Loucy (cell line): Measurements from ENCODE around the gene TUT1.
"Not testable (repeated sequence)": the region's sequence is repeated elsewhere in the genome, so short reads cannot be mapped to it uniquely, and the experiment has no call there.

Source experiments
- H2AFZ ChIP-seq: fragments of 200-600 bp; sonication (generic); 2 replicates; pipeline ENCODE4 v1.6.0; 2016; ENCODE audit warnings: antibody characterized with exemption, mild to moderate bottlenecking, low read length, moderate library complexity
- H3F3A ChIP-seq: fragments of 200-600 bp; 2 replicates; pipeline ENCODE4 v1.6.0; 2016; ENCODE audit warnings: antibody characterized with exemption, low read depth, mild to moderate bottlenecking
- H3K27me3 ChIP-seq: fragments of 200-600 bp; sonication (generic); 2 replicates; pipeline ENCODE4 v1.6.1; 2014; ENCODE audit warnings: low read length, mild to moderate bottlenecking; ENCODE audit not compliant: insufficient read depth, poor library complexity, severe bottlenecking
- H3K36me3 ChIP-seq: fragments of 200-600 bp; sonication (generic); 2 replicates; pipeline ENCODE4 v1.6.1; 2016; ENCODE audit warnings: low read length; ENCODE audit not compliant: insufficient read depth
- H3K4me1 ChIP-seq: fragments of 200-600 bp; sonication (generic); 2 replicates; pipeline ENCODE4 v1.5.1; 2014; ENCODE audit warnings: low read length, mild to moderate bottlenecking; ENCODE audit not compliant: insufficient read depth, poor library complexity, severe bottlenecking
- H3K4me2 ChIP-seq: fragments of 200-600 bp; sonication (generic); 2 replicates; pipeline ENCODE4 v1.6.0; 2014; ENCODE audit warnings: antibody characterized with exemption, low read length, low read depth, mild to moderate bottlenecking; ENCODE audit not compliant: poor library complexity, severe bottlenecking
- H3K4me3 ChIP-seq: fragments of 200-600 bp; sonication (generic); 2 replicates; pipeline ENCODE4 v1.5.1; 2014; ENCODE audit warnings: low read length, mild to moderate bottlenecking, mixed read lengths; ENCODE audit not compliant: poor library complexity, severe bottlenecking
- H3K79me2 ChIP-seq: fragments of 200-600 bp; sonication (generic); 2 replicates; pipeline ENCODE4 v1.6.1; 2014; ENCODE audit warnings: low read length; ENCODE audit not compliant: insufficient read depth
- H3K9ac ChIP-seq: fragments of 200-600 bp; sonication (generic); 2 replicates; pipeline ENCODE4 v1.6.0; 2014; ENCODE audit warnings: mild to moderate bottlenecking, low read depth, low read length, moderate library complexity; ENCODE audit not compliant: poor library complexity, severe bottlenecking
- H3K9me2 ChIP-seq: fragments of 200-600 bp; sonication (generic); replicated peaks from 2 replicates; pipeline ENCODE4 v1.6.1; 2016; ENCODE audit warnings: low read depth, low read length, mixed read lengths
- H3K9me3 ChIP-seq: fragments of 200-600 bp; sonication (generic); 2 replicates; pipeline ENCODE4 v1.6.1; 2014; ENCODE audit warnings: mild to moderate bottlenecking, antibody characterized with exemption, low read length, low read depth; ENCODE audit not compliant: insufficient read depth
- H4K20me1 ChIP-seq: fragments of 200-600 bp; sonication (generic); 2 replicates; pipeline ENCODE4 v1.6.0; 2014; ENCODE audit warnings: antibody characterized with exemption, low read length, mild to moderate bottlenecking; ENCODE audit not compliant: insufficient read depth, poor library complexity, severe bottlenecking
- CTCF ChIP-seq: fragments of 200-600 bp; sonication (generic); conservative IDR thresholded peaks from 2 replicates; pipeline ENCODE4 v1.5.1; 2014; ENCODE audit warnings: mild to moderate bottlenecking, antibody characterized with exemption, low read length
- EZH2phosphoT487 ChIP-seq: fragments of 200-600 bp; IDR thresholded peaks from 2 replicates; pipeline ENCODE4 v1.6.1; 2018; ENCODE audit warnings: antibody characterized with exemption, mild to moderate bottlenecking, moderate library complexity, borderline replicate concordance

Gene TUT1

GRCh38 chr11:62553839-62554361, 37.4 kb downstream of the TUT1 start:
- H3K9me2 ChIP-seq = no peaks in the 10 kb centered on the region
- 0 out of 2 replicates have a peak, but pooled peaks cover 11% of the 10 kb centered on the region for H3K79me2 ChIP-seq
- peak overlapping the region; percentile 89 for H3K4me2 ChIP-seq
- H2AFZ ChIP-seq = no peak overlapping the region
- no peaks in the 10 kb centered on the region for H3K9me3 ChIP-seq
- no peaks in the 10 kb centered on the region for H3K27me3 ChIP-seq
- H4K20me1 ChIP-seq = no peaks in the 10 kb centered on the region
- peaks cover 5% of the 10 kb centered on the region; the same call in 1 of the 2 replicates for H3K36me3 ChIP-seq
- H3K4me1 ChIP-seq = peaks cover 73% of the 10 kb centered on the region
- peak overlapping the region; percentile 71 for H3K4me3 ChIP-seq
- peaks cover 22% of the 10 kb centered on the region for H3F3A ChIP-seq
- TF ChIP-seq CTCF = no peak
- H3K9ac ChIP-seq = peak overlapping the region; percentile 76

DNA sequence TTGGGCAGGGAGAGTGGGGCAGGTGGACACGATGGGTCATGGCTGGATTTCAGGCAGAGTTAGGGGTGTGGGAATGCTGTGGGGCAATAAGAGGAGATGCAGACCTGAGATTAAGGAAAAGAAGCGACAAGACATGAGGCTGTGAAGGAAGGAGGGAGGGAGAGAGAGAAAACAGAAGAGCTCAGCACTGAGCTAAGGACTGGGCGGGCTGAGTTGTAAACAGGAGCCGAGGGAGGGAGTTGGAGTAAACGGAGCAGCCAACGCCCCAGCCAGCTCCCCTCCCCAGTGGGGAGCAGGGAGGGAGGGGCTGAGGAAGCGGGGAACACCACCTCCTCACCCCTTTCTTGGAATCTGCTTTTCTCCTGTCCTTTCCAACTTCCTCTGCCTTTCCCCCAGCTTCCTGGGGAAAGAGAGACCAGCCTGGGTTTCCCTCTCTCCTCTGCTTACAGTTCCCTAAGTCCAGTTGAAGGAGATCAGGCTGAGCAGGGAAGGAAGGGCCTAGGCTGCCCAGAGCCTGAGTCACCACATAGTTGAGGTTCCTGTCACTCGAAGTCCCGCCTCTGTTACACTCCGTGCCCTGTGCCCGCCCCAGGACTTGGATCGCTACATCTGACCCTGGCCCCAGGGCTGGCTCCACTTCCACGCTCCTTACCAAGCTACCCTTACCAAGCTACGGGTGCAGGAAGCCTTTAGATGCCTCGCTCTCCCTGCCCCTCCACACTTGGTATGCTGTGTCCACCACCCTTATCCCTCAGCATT, 38.1 kb downstream of the TUT1 start:
- Histone ChIP-seq H3K27me3 (no peaks in the 10 kb centered on the region), H3K9me3 (no peaks in the 10 kb centered on the region), H3F3A (peaks cover 19% of the 10 kb centered on the region), H3K36me3 (no peaks in the 10 kb centered on the region; the same call in 1 of the 2 replicates), H3K4me2 (peak overlapping the region; percentile 89), H4K20me1 (no peaks in the 10 kb centered on the region), H2AFZ (no peak overlapping the region), H3K9ac (peak overlapping the region; percentile 76), H3K79me2 (0 out of 2 replicates have a peak, but pooled peaks cover 4% of the 10 kb centered on the region), H3K9me2 (no peaks in the 10 kb centered on the region), H3K4me3 (peak overlapping the region; percentile 71), H3K4me1 (peaks cover 68% of the 10 kb centered on the region)
- no peak for TF ChIP-seq EZH2phosphoT487
- no peak for TF ChIP-seq CTCF

DNA sequence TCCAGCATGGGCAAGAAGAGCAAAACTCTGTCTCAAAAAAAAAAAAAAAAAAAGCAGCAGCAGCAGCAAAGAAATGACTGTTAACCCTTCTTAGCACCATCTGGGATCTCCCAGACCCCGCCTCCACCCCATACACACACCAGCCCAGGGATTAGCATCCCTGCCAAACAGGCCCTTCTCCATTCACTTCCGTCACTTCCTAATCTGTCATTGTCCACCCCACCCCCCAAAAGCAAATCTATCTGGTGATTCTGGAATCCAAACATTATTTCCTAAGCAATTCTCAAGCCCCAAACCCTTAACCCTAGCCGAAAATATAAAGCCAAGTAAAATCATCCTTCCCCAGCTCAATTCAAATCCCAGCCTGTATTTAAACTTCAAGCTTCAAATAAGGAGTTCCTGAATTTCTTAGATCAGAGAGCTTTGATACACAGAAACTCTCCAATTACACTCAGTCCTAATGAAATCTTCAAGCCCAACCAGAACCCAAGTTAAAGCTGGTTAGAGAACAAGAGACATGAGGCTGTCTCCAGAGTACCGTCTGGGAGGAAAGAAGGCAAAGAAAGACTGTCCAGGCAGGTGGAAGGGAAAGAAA, 38.7 kb downstream of the TUT1 start:
- Histone ChIP-seq H3K79me2 (0 out of 2 replicates have a peak, but pooled peaks cover 3% of the 10 kb centered on the region), H3K27me3 (no peaks in the 10 kb centered on the region), H4K20me1 (no peaks in the 10 kb centered on the region), H3K4me2 (peak overlapping the region; percentile 89), H3F3A (peaks cover 19% of the 10 kb centered on the region), H3K36me3 (no peaks in the 10 kb centered on the region), H3K9ac (peak overlapping the region; percentile 76), H3K9me3 (no peaks in the 10 kb centered on the region), H3K9me2 (no peaks in the 10 kb centered on the region), H2AFZ (no peak overlapping the region), H3K4me1 (peaks cover 61% of the 10 kb centered on the region), H3K4me3 (no peak overlapping the region)
- no peak for TF ChIP-seq EZH2phosphoT487
- no peak for TF ChIP-seq CTCF

GRCh38 chr11:62550478-62550877, 40.8 kb downstream of the TUT1 start:
- H3F3A ChIP-seq, H3K27me3 ChIP-seq: not testable (repeated sequence)

More at GRCh38 chr11:62550478-62550877, 40.8 kb downstream of the TUT1 start:
- not testable (repeated sequence) for H3K4me2 ChIP-seq, H2AFZ ChIP-seq, H4K20me1 ChIP-seq, H3K79me2 ChIP-seq, H3K9me3 ChIP-seq, H3K9me2 ChIP-seq, H3K9ac ChIP-seq, H3K4me3 ChIP-seq, H3K36me3 ChIP-seq
- peaks cover 48% of the 10 kb centered on the region for H3K4me1 ChIP-seq
